ENCODE results near the gene SLC44A1.

SLC44A1 gene

DNA sequence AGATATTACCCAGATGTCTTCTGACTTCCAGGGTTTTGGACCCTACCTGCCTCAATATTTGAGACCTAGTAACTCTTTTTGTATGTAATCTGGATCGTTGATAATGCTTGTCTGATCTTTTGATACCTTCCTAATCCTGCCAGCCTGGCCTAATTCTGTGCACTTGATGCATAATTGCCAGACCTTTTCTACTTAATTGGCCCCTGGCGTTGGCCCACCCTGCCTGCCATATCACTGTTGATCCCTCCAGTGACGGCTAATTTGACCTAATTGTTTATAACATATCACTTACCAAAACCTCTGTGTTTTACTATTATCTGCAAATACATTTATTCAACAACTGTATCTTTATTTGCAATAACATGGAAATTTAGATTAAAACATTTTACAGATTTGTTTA lies 49.0 kb downstream of the SLC44A1 start:
- Histone ChIP-seq H3K27me3 (ENCODE audit: control insufficient read depth, insufficient read depth, low read length) (no peaks in the 10 kb centered on the region), H3K36me3 (ENCODE audit: control insufficient read depth, insufficient read depth, low read length) (no peaks in the 10 kb centered on the region), H3K9me3 (ENCODE audit: control insufficient read depth, insufficient read depth, low read length) (no peaks in the 10 kb centered on the region), H3K4me1 (ENCODE audit: control insufficient read depth, insufficient read depth, low read length) (peaks cover 52% of the 10 kb centered on the region), H3K4me3 (ENCODE audit: low read depth, low read length) (no peak overlapping the region), H3K9ac (ENCODE audit: low read depth, low read length) (no peak overlapping the region)

DNA sequence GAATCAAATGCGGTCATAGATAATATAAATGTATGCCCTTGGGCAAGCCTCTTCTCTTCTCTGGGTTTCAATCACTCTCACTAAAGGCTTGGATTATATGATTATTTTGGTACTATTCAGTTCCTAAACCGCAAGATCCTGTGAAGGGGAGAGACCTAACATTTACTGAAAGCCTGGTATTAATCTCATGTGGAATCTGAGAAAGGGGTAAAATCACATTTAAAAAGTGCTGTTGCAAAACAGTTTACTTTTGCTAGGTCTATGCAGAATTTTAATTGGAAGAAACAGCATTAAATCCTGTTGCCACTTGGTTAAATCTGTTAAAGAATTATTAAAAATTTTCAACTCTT lies 50.7 kb downstream of the SLC44A1 start:
- Histone ChIP-seq H3K36me3 (ENCODE audit: control insufficient read depth, insufficient read depth, low read length) (peaks cover 9% of the 10 kb centered on the region), H3K4me1 (ENCODE audit: control insufficient read depth, insufficient read depth, low read length) (peaks cover 47% of the 10 kb centered on the region), H3K9me3 (ENCODE audit: control insufficient read depth, insufficient read depth, low read length) (no peaks in the 10 kb centered on the region), H3K4me3 (ENCODE audit: low read depth, low read length) (no peak overlapping the region), H3K9ac (ENCODE audit: low read depth, low read length) (no peak overlapping the region), H3K27me3 (ENCODE audit: control insufficient read depth, insufficient read depth, low read length) (no peaks in the 10 kb centered on the region)

DNA sequence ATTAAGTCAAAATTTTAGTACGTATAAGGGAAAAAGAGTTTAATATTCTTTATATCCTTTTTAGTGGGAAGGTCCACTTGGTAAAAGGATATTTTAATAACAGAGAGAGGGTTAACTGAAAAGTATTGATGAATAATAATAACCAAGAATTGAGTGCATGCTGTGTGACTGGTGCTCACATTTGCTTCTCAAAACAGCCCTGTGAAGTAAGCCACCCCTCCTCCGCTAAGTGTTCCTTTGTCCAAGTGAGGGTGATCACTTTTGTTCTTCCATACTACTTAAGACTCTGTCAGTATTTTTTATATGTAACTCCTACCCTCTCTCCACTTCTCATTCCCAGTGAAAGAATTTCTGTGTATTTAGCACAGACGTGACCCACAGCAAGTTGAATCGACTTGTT lies 51.5 kb downstream of the SLC44A1 start:
- H3K9me3 ChIP-seq (ENCODE audit: control insufficient read depth, insufficient read depth, low read length): no peaks in the 10 kb centered on the region
- no peaks in the 10 kb centered on the region for H3K27me3 ChIP-seq (ENCODE audit: control insufficient read depth, insufficient read depth, low read length)
- H3K4me1 ChIP-seq (ENCODE audit: control insufficient read depth, insufficient read depth, low read length): peaks cover 41% of the 10 kb centered on the region
- peaks cover 12% of the 10 kb centered on the region for H3K36me3 ChIP-seq (ENCODE audit: control insufficient read depth, insufficient read depth, low read length)
- peak overlapping the region; percentile 10 for H3K4me3 ChIP-seq (ENCODE audit: low read depth, low read length)
- H3K9ac ChIP-seq (ENCODE audit: low read depth, low read length): no peak overlapping the region

DNA sequence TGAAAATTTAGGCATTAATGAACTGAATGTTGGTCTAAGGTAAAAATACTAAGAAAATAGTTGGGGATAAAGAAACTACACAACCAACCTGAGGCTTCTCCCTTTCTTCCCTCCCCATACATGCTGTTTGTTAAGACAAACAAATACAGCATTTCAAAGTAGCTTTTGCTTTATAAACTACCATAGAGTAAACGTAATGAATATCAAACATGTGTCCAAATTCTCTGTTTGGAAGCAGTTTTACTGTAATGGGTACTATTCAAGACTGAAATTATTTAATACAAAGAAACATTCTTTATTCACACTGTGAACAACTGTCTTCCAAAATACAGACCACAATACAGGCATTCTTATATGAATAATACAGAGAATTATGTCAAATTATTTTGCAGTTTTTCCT lies 52.0 kb downstream of the SLC44A1 start:
- H3K4me1 ChIP-seq (ENCODE audit: control insufficient read depth, insufficient read depth, low read length): peaks cover 36% of the 10 kb centered on the region

DNA sequence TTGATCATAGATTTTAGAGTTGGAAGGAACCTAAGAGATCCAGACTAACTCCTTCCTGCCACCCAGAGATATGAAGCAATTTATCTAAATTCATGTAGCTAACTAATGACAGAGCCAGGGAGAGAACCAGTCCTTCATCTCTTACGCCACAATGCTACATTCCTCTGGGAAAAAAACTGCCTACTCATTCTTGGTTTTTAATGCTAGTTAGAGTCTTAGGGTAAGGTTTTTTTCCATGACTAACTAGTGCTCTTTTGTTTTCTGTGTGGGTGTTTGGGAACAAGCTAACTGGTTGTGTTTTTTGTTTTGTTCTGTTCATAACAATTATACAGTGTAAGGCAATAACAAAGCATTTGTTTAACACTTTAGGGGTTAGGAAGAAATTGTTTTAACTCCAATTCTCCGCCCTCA lies 52.4 kb downstream of the SLC44A1 start:
- no peak overlapping the region for H3K4me3 ChIP-seq (ENCODE audit: low read depth, low read length)
- H3K4me1 ChIP-seq (ENCODE audit: control insufficient read depth, insufficient read depth, low read length): peaks cover 32% of the 10 kb centered on the region
- H3K36me3 ChIP-seq (ENCODE audit: control insufficient read depth, insufficient read depth, low read length): peaks cover 12% of the 10 kb centered on the region
- no peaks in the 10 kb centered on the region for H3K27me3 ChIP-seq (ENCODE audit: control insufficient read depth, insufficient read depth, low read length)
- H3K9ac ChIP-seq (ENCODE audit: low read depth, low read length): peak overlapping the region; percentile 26
- no peaks in the 10 kb centered on the region for H3K9me3 ChIP-seq (ENCODE audit: control insufficient read depth, insufficient read depth, low read length)

More for the DNA sequence above, 52.0 kb downstream of the SLC44A1 start:
- peak overlapping the region; percentile 26 for H3K9ac ChIP-seq (ENCODE audit: low read depth, low read length)
- no peaks in the 10 kb centered on the region for H3K27me3 ChIP-seq (ENCODE audit: control insufficient read depth, insufficient read depth, low read length)
- peaks cover 12% of the 10 kb centered on the region for H3K36me3 ChIP-seq (ENCODE audit: control insufficient read depth, insufficient read depth, low read length)
- H3K9me3 ChIP-seq (ENCODE audit: control insufficient read depth, insufficient read depth, low read length): no peaks in the 10 kb centered on the region
- H3K4me3 ChIP-seq (ENCODE audit: low read depth, low read length): peak overlapping the region; percentile 9

DNA sequence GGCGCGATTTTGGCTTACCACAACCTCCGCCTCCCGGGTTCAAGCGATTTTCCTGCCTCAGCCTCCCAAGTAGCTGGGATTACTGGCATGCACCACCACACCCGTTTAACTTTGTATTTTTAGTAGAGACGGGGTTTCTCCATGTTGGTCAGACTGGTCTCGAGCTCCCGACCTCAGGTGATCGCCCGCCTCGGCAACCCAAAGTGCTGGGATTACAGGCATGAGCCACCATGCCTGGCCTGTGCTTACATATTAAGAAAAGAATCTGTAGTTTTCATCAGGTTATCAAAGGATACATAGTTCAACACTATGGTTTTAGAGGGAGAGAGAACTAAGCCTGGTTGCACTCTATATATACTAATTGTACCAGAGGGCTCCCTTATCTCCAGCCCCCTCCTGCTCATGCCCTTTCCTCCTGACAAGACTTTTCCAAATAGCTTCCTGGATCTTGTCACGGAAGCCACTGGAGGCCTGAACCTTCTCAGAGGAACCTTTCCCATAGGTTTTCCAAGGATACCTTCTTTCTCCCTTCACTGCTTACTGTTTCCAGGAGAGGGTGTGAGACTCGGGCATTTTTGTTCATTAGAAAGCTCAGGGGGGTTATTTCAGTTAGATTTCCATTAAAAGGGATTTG lies 53.1 kb downstream of the SLC44A1 start:
- Histone ChIP-seq H3K36me3 (ENCODE audit: control insufficient read depth, insufficient read depth, low read length) (peaks cover 12% of the 10 kb centered on the region), H3K4me3 (ENCODE audit: low read depth, low read length) (no peak overlapping the region), H3K27me3 (ENCODE audit: control insufficient read depth, insufficient read depth, low read length) (no peaks in the 10 kb centered on the region), H3K4me1 (ENCODE audit: control insufficient read depth, insufficient read depth, low read length) (peaks cover 27% of the 10 kb centered on the region), H3K9me3 (ENCODE audit: control insufficient read depth, insufficient read depth, low read length) (no peaks in the 10 kb centered on the region), H3K9ac (ENCODE audit: low read depth, low read length) (no peak overlapping the region)

DNA sequence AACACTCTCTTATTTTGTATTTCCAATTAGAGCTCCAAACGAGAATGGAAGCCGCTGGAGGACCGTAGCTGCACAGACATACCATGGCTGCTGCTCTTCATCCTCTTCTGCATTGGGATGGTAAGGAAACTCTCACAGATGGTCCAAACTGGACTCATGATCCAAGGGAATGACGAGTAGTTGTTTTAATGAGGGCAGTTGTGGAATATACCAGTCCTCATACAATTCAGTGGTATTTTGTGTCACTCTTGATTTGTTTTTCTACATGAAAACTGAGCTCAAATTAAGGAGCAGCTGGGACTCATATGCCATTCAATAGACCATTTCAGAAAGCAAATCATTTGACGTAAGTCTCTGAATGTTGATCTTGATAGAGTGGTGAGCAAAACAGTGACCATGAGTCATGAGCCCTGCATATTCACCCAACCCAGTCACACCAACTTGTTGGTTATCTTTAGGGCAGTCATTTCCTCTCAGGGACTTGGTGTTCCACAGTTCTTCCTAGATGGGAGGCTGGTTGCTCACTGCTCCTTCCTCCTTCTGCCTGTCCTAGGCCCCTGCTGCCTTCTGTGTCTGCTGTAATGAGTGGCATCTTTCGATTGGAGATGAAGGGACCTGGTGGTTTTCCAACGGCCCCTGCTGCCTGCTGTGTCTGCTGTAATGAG lies 54.9 kb downstream of the SLC44A1 start:
- Histone ChIP-seq H3K9me3 (ENCODE audit: control insufficient read depth, insufficient read depth, low read length) (no peaks in the 10 kb centered on the region), H3K9ac (ENCODE audit: low read depth, low read length) (no peak overlapping the region), H3K27me3 (ENCODE audit: control insufficient read depth, insufficient read depth, low read length) (no peaks in the 10 kb centered on the region), H3K4me3 (ENCODE audit: low read depth, low read length) (no peak overlapping the region), H3K36me3 (ENCODE audit: control insufficient read depth, insufficient read depth, low read length) (peaks cover 12% of the 10 kb centered on the region), H3K4me1 (ENCODE audit: control insufficient read depth, insufficient read depth, low read length) (peaks cover 27% of the 10 kb centered on the region)

DNA sequence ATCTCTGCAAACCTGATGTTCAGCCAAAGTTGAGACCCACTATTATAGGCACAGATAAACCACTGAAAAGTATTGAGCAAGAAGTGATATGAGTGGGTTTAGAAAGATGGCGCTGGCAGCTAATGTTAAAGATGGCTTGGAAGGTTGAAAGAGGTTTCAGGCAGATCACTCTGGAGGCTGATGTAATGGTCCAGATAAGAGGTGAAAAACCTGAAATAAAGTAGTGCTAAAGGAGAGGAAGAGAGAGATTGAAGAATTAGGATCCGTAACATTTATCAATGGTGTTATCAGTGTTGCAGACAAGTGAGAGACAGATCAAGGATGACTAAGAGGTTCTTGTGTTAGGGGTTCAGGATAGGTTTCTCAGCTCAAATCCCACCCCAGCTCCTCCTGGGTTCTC lies 58.3 kb downstream of the SLC44A1 start:
- peaks cover 12% of the 10 kb centered on the region for H3K36me3 ChIP-seq (ENCODE audit: control insufficient read depth, insufficient read depth, low read length)
- peaks cover 2% of the 10 kb centered on the region for H3K4me1 ChIP-seq (ENCODE audit: control insufficient read depth, insufficient read depth, low read length)
- H3K9ac ChIP-seq (ENCODE audit: low read depth, low read length): no peak overlapping the region

DNA sequence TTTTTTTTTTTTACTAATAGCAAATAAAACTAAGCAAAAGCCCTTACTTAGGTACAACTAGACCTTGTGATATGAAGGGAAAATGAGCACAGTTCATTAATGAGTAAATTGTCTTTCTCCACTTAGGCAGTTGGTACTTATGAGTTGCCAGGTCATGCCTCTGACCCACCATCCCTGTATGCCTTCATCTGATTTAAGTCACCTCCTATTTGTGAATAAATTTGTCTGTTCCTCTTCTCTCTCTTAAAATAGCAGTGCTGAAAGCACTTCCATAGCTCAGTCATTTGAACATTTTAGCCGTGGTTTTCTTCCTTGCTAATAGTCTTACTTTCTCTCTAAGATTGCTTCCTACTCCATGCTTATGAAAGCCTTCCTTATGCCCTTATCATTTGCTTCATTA lies 61.4 kb downstream of the SLC44A1 start:
- Histone ChIP-seq H3K9me3 (ENCODE audit: control insufficient read depth, insufficient read depth, low read length) (no peaks in the 10 kb centered on the region), H3K27me3 (ENCODE audit: control insufficient read depth, insufficient read depth, low read length) (no peaks in the 10 kb centered on the region), H3K4me3 (ENCODE audit: low read depth, low read length) (no peak overlapping the region)

More for the DNA sequence above, 58.3 kb downstream of the SLC44A1 start:
- no peaks in the 10 kb centered on the region for H3K9me3 ChIP-seq (ENCODE audit: control insufficient read depth, insufficient read depth, low read length)
- no peaks in the 10 kb centered on the region for H3K27me3 ChIP-seq (ENCODE audit: control insufficient read depth, insufficient read depth, low read length)
- H3K4me3 ChIP-seq (ENCODE audit: low read depth, low read length): no peak overlapping the region

DNA sequence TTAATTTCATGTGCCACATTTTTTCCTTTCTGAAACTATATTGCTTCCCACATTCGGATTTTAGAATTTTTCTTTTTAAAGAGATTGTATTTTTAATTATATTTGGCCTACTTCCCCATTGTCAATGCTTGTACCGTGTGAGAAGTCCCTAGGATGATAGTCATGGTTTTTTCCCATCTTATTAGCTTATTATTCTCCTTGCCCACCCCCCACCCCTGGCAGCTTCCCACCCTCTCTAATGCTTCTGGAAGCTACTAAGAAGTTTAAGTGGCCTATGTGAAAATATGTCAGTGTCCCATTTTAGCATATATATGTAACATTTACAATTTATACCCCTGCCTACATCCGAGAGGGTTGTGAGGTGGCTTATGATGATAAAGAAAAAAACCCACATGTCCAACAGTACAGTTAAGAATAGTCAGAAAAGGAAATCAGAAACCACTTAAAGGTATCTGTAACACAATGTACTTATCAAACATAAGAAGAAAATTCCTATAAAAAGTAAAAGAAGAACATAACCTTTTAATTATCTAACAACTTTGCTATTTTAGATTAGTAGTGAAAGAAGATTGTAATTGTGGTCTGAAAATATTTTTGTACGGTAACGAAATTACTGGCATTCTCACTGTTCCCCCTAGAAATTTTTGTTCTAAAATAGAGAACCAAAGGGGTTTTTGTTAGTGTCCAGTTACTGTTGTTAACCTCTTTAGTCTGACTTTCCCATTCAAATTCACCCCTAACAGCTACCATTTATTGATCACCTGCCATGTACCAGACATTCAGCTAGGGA lies 62.1 kb downstream of the SLC44A1 start:
- Histone ChIP-seq H3K27me3 (ENCODE audit: control insufficient read depth, insufficient read depth, low read length) (no peaks in the 10 kb centered on the region), H3K4me3 (ENCODE audit: low read depth, low read length) (no peak overlapping the region), H3K36me3 (ENCODE audit: control insufficient read depth, insufficient read depth, low read length) (no peaks in the 10 kb centered on the region), H3K9ac (ENCODE audit: low read depth, low read length) (no peak overlapping the region), H3K9me3 (ENCODE audit: control insufficient read depth, insufficient read depth, low read length) (no peaks in the 10 kb centered on the region), H3K4me1 (ENCODE audit: control insufficient read depth, insufficient read depth, low read length) (peaks cover 14% of the 10 kb centered on the region)

More for the DNA sequence above, 61.4 kb downstream of the SLC44A1 start:
- H3K9ac ChIP-seq (ENCODE audit: low read depth, low read length): no peak overlapping the region
- peaks cover 14% of the 10 kb centered on the region for H3K4me1 ChIP-seq (ENCODE audit: control insufficient read depth, insufficient read depth, low read length)
- H3K36me3 ChIP-seq (ENCODE audit: control insufficient read depth, insufficient read depth, low read length): no peaks in the 10 kb centered on the region

DNA sequence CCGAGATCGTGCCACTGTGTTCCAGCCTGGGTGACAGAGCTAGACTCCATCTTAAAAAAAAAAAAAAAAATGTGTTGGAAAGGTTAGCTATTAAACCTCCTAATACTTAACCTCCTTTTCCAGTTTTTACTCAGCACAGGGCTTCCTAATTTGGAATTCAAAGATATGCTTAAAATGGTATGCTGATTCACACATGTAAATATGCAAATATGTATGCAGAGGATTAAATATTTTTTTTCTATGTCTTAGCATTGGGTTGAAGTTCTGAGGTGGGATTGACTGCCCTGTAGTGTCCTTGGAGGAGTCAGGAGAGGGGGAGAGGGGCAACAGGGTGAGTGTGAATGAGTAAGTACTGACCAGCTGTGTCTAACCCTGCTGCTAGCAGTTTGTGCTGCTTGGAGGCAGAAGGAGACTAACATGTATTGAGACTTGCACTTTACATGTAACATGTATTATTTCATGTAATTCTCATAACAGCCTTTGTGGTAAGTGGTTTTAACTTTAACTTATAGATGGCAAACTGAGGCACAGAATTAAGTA lies 63.2 kb downstream of the SLC44A1 start:
- Histone ChIP-seq H3K9me3 (ENCODE audit: control insufficient read depth, insufficient read depth, low read length) (no peaks in the 10 kb centered on the region), H3K4me1 (ENCODE audit: control insufficient read depth, insufficient read depth, low read length) (peaks cover 14% of the 10 kb centered on the region), H3K4me3 (ENCODE audit: low read depth, low read length) (no peak overlapping the region), H3K9ac (ENCODE audit: low read depth, low read length) (no peak overlapping the region), H3K36me3 (ENCODE audit: control insufficient read depth, insufficient read depth, low read length) (no peaks in the 10 kb centered on the region), H3K27me3 (ENCODE audit: control insufficient read depth, insufficient read depth, low read length) (no peaks in the 10 kb centered on the region)
